Measurements from ENCODE around the gene LCLAT1. TPM values are rescaled to one million over a fixed set of nuclear protein-coding genes. Genes with fewer than 3 reads are reported as not detected.

The LCLAT1 gene
- total RNA-seq, 1 donor from 2014 or later, result 39.9 TPM

GRCh38 chr2:30421604-30422443 lies 25.2 kb upstream of the LCLAT1 start:
- no peak for DNase-seq (ENCODE audit: low spot score)
- intact Hi-C loops (cut with DNase I), result no loop called here

GRCh38 chr2:30422444-30423040 lies 24.5 kb upstream of the LCLAT1 start:
- DNase-seq (ENCODE audit: low spot score), result no peak
- intact Hi-C loops (cut with DNase I), result no loop called here

- DNase-seq (ENCODE audit: low spot score), result no peak
- intact Hi-C loops (cut with DNase I), result no loop called here
These were observed 22.8 kb upstream of the LCLAT1 start for GRCh38 chr2:30424231-30424630.

- intact Hi-C loops (cut with DNase I), result no loop called here
- DNase-seq (ENCODE audit: low spot score), result no peak
These were observed 21.7 kb upstream of the LCLAT1 start for GRCh38 chr2:30425326-30425725.

GRCh38 chr2:30427606-30428347 lies 19.3 kb upstream of the LCLAT1 start:
- intact Hi-C loops (cut with DNase I), result no loop called here
- no peak for DNase-seq (ENCODE audit: low spot score)

- no peak for DNase-seq (ENCODE audit: low spot score)
- intact Hi-C loops (cut with DNase I), result no loop called here
These were observed 18.7 kb upstream of the LCLAT1 start for GRCh38 chr2:30428348-30428662.

GRCh38 chr2:30428827-30429461 lies 18.1 kb upstream of the LCLAT1 start:
- no peak for DNase-seq (ENCODE audit: low spot score)
- intact Hi-C loops (cut with DNase I), result no loop called here

GRCh38 chr2:30433541-30434299 lies 13.3 kb upstream of the LCLAT1 start:
- DNase-seq (ENCODE audit: low spot score), result no peak
- intact Hi-C loops (cut with DNase I), result no loop called here

GRCh38 chr2:30434708-30435107 lies 12.3 kb upstream of the LCLAT1 start:
- intact Hi-C loops (cut with DNase I), result no loop called here
- no peak for DNase-seq (ENCODE audit: low spot score)

- intact Hi-C loops (cut with DNase I), result no loop called here
- no peak for DNase-seq (ENCODE audit: low spot score)
These were observed 10.1 kb upstream of the LCLAT1 start for GRCh38 chr2:30436859-30437435.

GRCh38 chr2:30437809-30438548 lies 9.1 kb upstream of the LCLAT1 start:
- intact Hi-C loops (cut with DNase I), result no loop called here
- no peak for DNase-seq (ENCODE audit: low spot score)

GRCh38 chr2:30439296-30439695 lies 7.8 kb upstream of the LCLAT1 start:
- intact Hi-C loops (cut with DNase I), result no loop called here
- no peak for DNase-seq (ENCODE audit: low spot score)

GRCh38 chr2:30439879-30440278 lies 7.2 kb upstream of the LCLAT1 start:
- DNase-seq (ENCODE audit: low spot score), result no peak
- intact Hi-C loops (cut with DNase I), result no loop called here

GRCh38 chr2:30441023-30441422 lies 6.0 kb upstream of the LCLAT1 start:
- DNase-seq (ENCODE audit: low spot score), result no peak
- intact Hi-C loops (cut with DNase I), result no loop called here

- no peak for DNase-seq (ENCODE audit: low spot score)
- intact Hi-C loops (cut with DNase I), result no loop called here
These were observed 4.0 kb upstream of the LCLAT1 start for GRCh38 chr2:30443081-30443480.

- DNase-seq (ENCODE audit: low spot score), result no peak
- intact Hi-C loops (cut with DNase I), result no loop called here
These were observed 2.8 kb upstream of the LCLAT1 start for GRCh38 chr2:30444273-30444672.

GRCh38 chr2:30445266-30445821 lies 1.7 kb upstream of the LCLAT1 start:
- DNase-seq (ENCODE audit: low spot score), result no peak

GRCh38 chr2:30446602-30447148 lies 371 bp upstream of the LCLAT1 start:
- DNase-seq (ENCODE audit: low spot score), result no peak
- intact Hi-C loops (cut with DNase I), result no loop called here

More at GRCh38 chr2:30445266-30445821, 1.7 kb upstream of the LCLAT1 start:
- intact Hi-C loops (cut with DNase I), result no loop called here

All from cardiac septum (tissue), 1 donor.